Thyroid gland (tissue), 4 donors: ENCODE measurements around the gene KIF18B.

Experiments
- POLR2A ChIP-seq, 2 donors: fragments of 450-650 bp; IDR thresholded peaks; one replicate each; pipeline ENCODE4 v1.6.1; 2017; ENCODE audit warnings: antibody characterized with exemption in 2 of 2, mild to moderate bottlenecking in 2 of 2, moderate library complexity in 1 of 2
- TF ChIP-seq, protein P1 (sequence below), 6 experiments: fragments of 200-600 bp in 3 of 6; fragments of 450-650 bp in 3 of 6; sonication (generic) in 3 of 6; IDR thresholded peaks; one replicate each; pipeline ENCODE4 v1.5.1; 2016 to 2019; ENCODE audit warnings: antibody characterized with exemption in 6 of 6, mild to moderate bottlenecking in 2 of 6, inconsistent platforms in 1 of 6, moderate library complexity in 1 of 6

DNA sequence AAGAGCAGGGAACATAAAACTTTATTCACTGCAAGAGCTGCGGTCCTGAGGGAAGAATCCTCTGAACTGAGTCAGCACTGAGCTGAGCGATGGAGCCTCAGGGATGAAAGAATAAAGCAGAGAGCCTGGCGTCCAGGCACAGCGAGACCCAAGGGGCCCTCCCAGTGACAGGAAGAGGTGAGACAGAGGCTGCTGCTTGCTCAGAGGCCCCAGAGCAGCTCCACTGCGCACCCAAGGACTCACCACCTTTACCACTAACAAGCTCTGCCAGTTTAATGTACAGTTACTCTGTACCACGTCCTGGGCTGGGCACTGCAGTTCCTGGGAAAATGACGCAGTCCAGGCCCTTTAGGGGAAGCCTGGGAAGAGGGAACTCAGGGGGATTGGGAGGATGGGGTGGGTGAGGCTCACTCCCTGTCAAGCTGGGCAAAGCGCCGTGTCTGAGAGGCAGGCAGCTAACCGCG, 37.9 kb downstream of the KIF18B start:
- TF ChIP-seq, protein P1, sequence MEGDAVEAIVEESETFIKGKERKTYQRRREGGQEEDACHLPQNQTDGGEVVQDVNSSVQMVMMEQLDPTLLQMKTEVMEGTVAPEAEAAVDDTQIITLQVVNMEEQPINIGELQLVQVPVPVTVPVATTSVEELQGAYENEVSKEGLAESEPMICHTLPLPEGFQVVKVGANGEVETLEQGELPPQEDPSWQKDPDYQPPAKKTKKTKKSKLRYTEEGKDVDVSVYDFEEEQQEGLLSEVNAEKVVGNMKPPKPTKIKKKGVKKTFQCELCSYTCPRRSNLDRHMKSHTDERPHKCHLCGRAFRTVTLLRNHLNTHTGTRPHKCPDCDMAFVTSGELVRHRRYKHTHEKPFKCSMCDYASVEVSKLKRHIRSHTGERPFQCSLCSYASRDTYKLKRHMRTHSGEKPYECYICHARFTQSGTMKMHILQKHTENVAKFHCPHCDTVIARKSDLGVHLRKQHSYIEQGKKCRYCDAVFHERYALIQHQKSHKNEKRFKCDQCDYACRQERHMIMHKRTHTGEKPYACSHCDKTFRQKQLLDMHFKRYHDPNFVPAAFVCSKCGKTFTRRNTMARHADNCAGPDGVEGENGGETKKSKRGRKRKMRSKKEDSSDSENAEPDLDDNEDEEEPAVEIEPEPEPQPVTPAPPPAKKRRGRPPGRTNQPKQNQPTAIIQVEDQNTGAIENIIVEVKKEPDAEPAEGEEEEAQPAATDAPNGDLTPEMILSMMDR (IDR thresholded peaks at IDR 0.05), result no peak
- TF ChIP-seq POLR2A (IDR thresholded peaks at IDR 0.05), result no peak
